HepG2 (cell line): ENCODE data around the gene TEDC1. TPM values are rescaled to one million over a fixed set of nuclear protein-coding genes. Genes with fewer than 3 reads are reported as not detected.

Source experiments
- FUBP1 ChIP-seq: sonication (generic); formaldehyde crosslinking; IDR thresholded peaks from 2 replicates; pipeline ENCODE4 v1.5.1; 2020; ENCODE audit warnings: missing genetic modification reagents, mild to moderate bottlenecking, borderline replicate concordance
- GPN1 ChIP-seq: sonication (generic); formaldehyde crosslinking; IDR thresholded peaks from 2 replicates; pipeline ENCODE4 v1.5.1; 2020; ENCODE audit warnings: missing genetic modification reagents, borderline replicate concordance
- HNRNPH1 ChIP-seq: fragments of 200-400 bp; formaldehyde crosslinking; optimal IDR thresholded peaks from 2 replicates; pipeline ENCODE3; 2017; ENCODE audit warnings: mild to moderate bottlenecking, low read depth, low read length
- KDM2A ChIP-seq: sonication (generic); formaldehyde crosslinking; IDR thresholded peaks from 2 replicates; pipeline ENCODE4 v1.4.0; 2020; ENCODE audit warnings: low read depth, missing genetic modification reagents, borderline replicate concordance
- NFYC ChIP-seq: IDR thresholded peaks from 2 replicates; pipeline ENCODE4 v1.6.1; 2016; ENCODE audit warnings: missing genetic modification reagents, missing compliant biosample characterization
- PTBP1 ChIP-seq: fragments of 200-400 bp; formaldehyde crosslinking; IDR thresholded peaks from 2 replicates; pipeline ENCODE4 v1.6.1; 2018; ENCODE audit warnings: low read length, low read depth; ENCODE audit not compliant: poor library complexity, severe bottlenecking
- RARA ChIP-seq: IDR thresholded peaks from 2 replicates; pipeline ENCODE4 v1.6.1; 2016; ENCODE audit warnings: missing genetic modification reagents, missing compliant biosample characterization
- RORA ChIP-seq: sonication (generic); formaldehyde crosslinking; IDR thresholded peaks from 2 replicates; pipeline ENCODE4 v1.5.0; 2020; ENCODE audit warnings: mild to moderate bottlenecking, missing genetic modification reagents, moderate library complexity
- SNAPC2 ChIP-seq: sonication (generic); formaldehyde crosslinking; IDR thresholded peaks from 2 replicates; pipeline ENCODE4 v1.8.1; 2022; ENCODE audit warnings: mild to moderate bottlenecking, missing genetic modification reagents
- SRF ChIP-seq: IDR thresholded peaks from 2 replicates; pipeline ENCODE4 v1.6.1; 2011; ENCODE audit warnings: mild to moderate bottlenecking, low read depth, low read length, moderate library complexity
- ZBTB44 ChIP-seq: sonication (generic); formaldehyde crosslinking; IDR thresholded peaks from 2 replicates; pipeline ENCODE4 v1.4.0; 2020; ENCODE audit warnings: missing genetic modification reagents
- ZNF12 ChIP-seq: sonication (generic); formaldehyde crosslinking; IDR thresholded peaks from 2 replicates; pipeline ENCODE4 v1.5.0; 2020; ENCODE audit warnings: missing genetic modification reagents
- ZNF33B ChIP-seq: sonication (generic); formaldehyde crosslinking; IDR thresholded peaks from 2 replicates; pipeline ENCODE4 v1.5.1; 2020; ENCODE audit warnings: mild to moderate bottlenecking, missing genetic modification reagents
- ZNF430 ChIP-seq: sonication (generic); formaldehyde crosslinking; IDR thresholded peaks from 2 replicates; pipeline ENCODE4 v1.9.0; 2021; ENCODE audit warnings: mild to moderate bottlenecking, missing genetic modification reagents
- ZSCAN22 ChIP-seq: sonication (generic); formaldehyde crosslinking; IDR thresholded peaks from 2 replicates; pipeline ENCODE4 v1.4.0; 2020; ENCODE audit warnings: mild to moderate bottlenecking, missing genetic modification reagents
- polyA plus RNA-seq, 8 experiments: library from polyadenylated mRNA; depleted of rRNA in 3 of 8; stranded (reverse) in 7 of 8; unstranded in 1 of 8; fragments of >200 nt; fragmentation: Illumina TruSeq in 4 of 8; extraction: Trizol in 4 of 8; gene quantifications; 2 replicates each; pipeline versions ENCODE4 v1.2.1 to v1.2.3, GENCODE V29; 2011 to 2016; ENCODE audit warnings: low read depth in 4 of 8, missing spikeins in 1 of 8, mixed read lengths in 1 of 8; ENCODE audit not compliant: insufficient read depth in 1 of 8
- total RNA-seq, 5 experiments: library from RNA; depleted of rRNA; stranded (reverse); fragments of >200 nt; fragmentation: Illumina TruSeq; extraction: Trizol; gene quantifications; 2 replicates each; pipeline ENCODE4 v1.2.3, GENCODE V29; 2016; ENCODE audit warnings: low read depth in 1 of 5
- TF ChIP-seq, protein P1 (sequence below): sonication (generic); formaldehyde crosslinking; IDR thresholded peaks from 2 replicates; pipeline ENCODE4 v1.4.0; 2020; ENCODE audit warnings: missing genetic modification reagents
- TF ChIP-seq, protein P2 (sequence below): sonication (generic); IDR thresholded peaks from 2 replicates; pipeline ENCODE4 v1.6.1; 2016; ENCODE audit warnings: low read depth, borderline replicate concordance
- TF ChIP-seq, protein P3 (sequence below): sonication (generic); formaldehyde crosslinking; conservative IDR thresholded peaks from 2 replicates; pipeline ENCODE4 v1.8.0; 2022; ENCODE audit warnings: missing genetic modification reagents
- TF ChIP-seq, protein P4 (sequence below): sonication (generic); formaldehyde crosslinking; IDR thresholded peaks from 2 replicates; pipeline ENCODE4 v1.8.0; 2022; ENCODE audit warnings: mild to moderate bottlenecking, missing genetic modification reagents

The TEDC1 gene
- total and polyA plus RNA-seq, 2 of the 13 experiments (the other 11 are each of a cell fraction or from before 2014, with no cell fraction given) = 5.7 to 27.4 TPM

- no peak for TF ChIP-seq GPN1 (CRISPR knock-in tag)
- no peak for TF ChIP-seq ZNF12 (CRISPR knock-in tag)
- 0 out of 2 replicates have a peak, but pooled peaks have one; percentile 43 for TF ChIP-seq SNAPC2 (CRISPR knock-in tag)
- TF ChIP-seq SRF = no peak
- TF ChIP-seq NFYC (CRISPR knock-in tag) = no peak
- TF ChIP-seq RORA (CRISPR knock-in tag) = no peak
- no peak for TF ChIP-seq ZSCAN22 (CRISPR knock-in tag)
- TF ChIP-seq, protein P1, sequence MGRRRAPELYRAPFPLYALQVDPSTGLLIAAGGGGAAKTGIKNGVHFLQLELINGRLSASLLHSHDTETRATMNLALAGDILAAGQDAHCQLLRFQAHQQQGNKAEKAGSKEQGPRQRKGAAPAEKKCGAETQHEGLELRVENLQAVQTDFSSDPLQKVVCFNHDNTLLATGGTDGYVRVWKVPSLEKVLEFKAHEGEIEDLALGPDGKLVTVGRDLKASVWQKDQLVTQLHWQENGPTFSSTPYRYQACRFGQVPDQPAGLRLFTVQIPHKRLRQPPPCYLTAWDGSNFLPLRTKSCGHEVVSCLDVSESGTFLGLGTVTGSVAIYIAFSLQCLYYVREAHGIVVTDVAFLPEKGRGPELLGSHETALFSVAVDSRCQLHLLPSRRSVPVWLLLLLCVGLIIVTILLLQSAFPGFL = no peak
- no peak for TF ChIP-seq ZBTB44 (CRISPR knock-in tag)
- TF ChIP-seq FUBP1 = no peak
- TF ChIP-seq, protein P2, sequence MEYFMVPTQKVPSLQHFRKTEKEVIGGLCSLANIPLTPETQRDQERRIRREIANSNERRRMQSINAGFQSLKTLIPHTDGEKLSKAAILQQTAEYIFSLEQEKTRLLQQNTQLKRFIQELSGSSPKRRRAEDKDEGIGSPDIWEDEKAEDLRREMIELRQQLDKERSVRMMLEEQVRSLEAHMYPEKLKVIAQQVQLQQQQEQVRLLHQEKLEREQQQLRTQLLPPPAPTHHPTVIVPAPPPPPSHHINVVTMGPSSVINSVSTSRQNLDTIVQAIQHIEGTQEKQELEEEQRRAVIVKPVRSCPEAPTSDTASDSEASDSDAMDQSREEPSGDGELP = no peak
- no peak for TF ChIP-seq PTBP1
- no peak for TF ChIP-seq HNRNPH1
- TF ChIP-seq RARA (CRISPR knock-in tag) = no peak
- TF ChIP-seq, protein P3, sequence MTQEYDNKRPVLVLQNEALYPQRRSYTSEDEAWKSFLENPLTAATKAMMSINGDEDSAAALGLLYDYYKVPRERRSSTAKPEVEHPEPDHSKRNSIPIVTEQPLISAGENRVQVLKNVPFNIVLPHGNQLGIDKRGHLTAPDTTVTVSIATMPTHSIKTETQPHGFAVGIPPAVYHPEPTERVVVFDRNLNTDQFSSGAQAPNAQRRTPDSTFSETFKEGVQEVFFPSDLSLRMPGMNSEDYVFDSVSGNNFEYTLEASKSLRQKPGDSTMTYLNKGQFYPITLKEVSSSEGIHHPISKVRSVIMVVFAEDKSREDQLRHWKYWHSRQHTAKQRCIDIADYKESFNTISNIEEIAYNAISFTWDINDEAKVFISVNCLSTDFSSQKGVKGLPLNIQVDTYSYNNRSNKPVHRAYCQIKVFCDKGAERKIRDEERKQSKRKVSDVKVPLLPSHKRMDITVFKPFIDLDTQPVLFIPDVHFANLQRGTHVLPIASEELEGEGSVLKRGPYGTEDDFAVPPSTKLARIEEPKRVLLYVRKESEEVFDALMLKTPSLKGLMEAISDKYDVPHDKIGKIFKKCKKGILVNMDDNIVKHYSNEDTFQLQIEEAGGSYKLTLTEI (CRISPR knock-in tag) = no peak
- no peak for TF ChIP-seq ZNF430
- TF ChIP-seq ZNF33B (CRISPR knock-in tag) = no peak
- TF ChIP-seq, protein P4, sequence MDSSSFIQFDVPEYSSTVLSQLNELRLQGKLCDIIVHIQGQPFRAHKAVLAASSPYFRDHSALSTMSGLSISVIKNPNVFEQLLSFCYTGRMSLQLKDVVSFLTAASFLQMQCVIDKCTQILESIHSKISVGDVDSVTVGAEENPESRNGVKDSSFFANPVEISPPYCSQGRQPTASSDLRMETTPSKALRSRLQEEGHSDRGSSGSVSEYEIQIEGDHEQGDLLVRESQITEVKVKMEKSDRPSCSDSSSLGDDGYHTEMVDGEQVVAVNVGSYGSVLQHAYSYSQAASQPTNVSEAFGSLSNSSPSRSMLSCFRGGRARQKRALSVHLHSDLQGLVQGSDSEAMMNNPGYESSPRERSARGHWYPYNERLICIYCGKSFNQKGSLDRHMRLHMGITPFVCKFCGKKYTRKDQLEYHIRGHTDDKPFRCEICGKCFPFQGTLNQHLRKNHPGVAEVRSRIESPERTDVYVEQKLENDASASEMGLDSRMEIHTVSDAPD (CRISPR knock-in tag) = 0 out of 2 replicates have a peak, but pooled peaks have one; percentile 46
- TF ChIP-seq KDM2A (CRISPR knock-in tag) = no peak
These were observed 4.3 kb downstream of the TEDC1 start (continued) for GRCh38 chr14:105495101-105495989.
